K562 (cell line): ENCODE results near the gene FAM171A1. TPM values are rescaled to one million over a fixed set of nuclear protein-coding genes. Genes with fewer than 3 reads are reported as not detected.

ENCODE experiments used
- ATAC-seq: fragments of 200-7000 bp; cut with Tn5 transposase; 3 replicates; pipeline ENCODE4 v1.9.1; 2020; ENCODE audit warnings: moderate library complexity
- BruUV-seq: library from RNA; stranded (reverse); fragments of 400-500 nt; replicated peaks from 2 replicates; lab custom pipeline; 2021; lab: Mats Ljungman, UMichigan
- CTCF ChIA-PET: fragments of 300-600 bp; formaldehyde crosslinking; extraction: SDS; loops from one replicate; lab custom pipeline; 2021; ENCODE audit warnings: low intra/inter-chr PET ratio; lab: Yijun Ruan, JAX
- POLR2A ChIA-PET: fragments of 300-600, 350-650 bp; sonication (Branson Sonifier 250); formaldehyde crosslinking; extraction: SDS; loops from one replicate; lab custom pipeline; 2021; ENCODE audit warnings: antibody characterized with exemption, inconsistent platforms; lab: Yijun Ruan, JAX
- DNase-seq, 4 experiments: peaks; one replicate each; pipeline versions ENCODE4 v3.0.0 to v3.0.0-alpha.2; 2011 to 2018; ENCODE audit warnings: low spot score in 3 of 4, mixed read lengths in 3 of 4; ENCODE audit errors: extremely low read depth in 1 of 4
- FAIRE-seq: peaks from 2 replicates; lab custom pipeline; 2011; peaks lifted over from hg19 to GRCh38; lab: Jason Lieb, UNC
- H2AFZ ChIP-seq: 2 replicates; pipeline ENCODE4 v1.6.0; 2011; ENCODE audit warnings: low read depth, low read length, control low read depth, inconsistent platforms
- H3K27ac ChIP-seq: fragments of 200-600 bp; 3 replicates; pipeline ENCODE4 v1.8.0; 2011; ENCODE audit warnings: low read depth, mild to moderate bottlenecking, control low read depth, inconsistent platforms, low read length, moderate library complexity, mixed read lengths; ENCODE audit errors: extremely low read depth
- H3K27me3 ChIP-seq, 2 experiments: fragments of 300-600 bp in 1 of 2; 2 replicates in 1 of 2; 3 replicates in 1 of 2; pipeline versions ENCODE4 v1.6.0 to v1.8.0; 2011; ENCODE audit warnings: inconsistent platforms in 2 of 2, low read length in 2 of 2, mild to moderate bottlenecking in 1 of 2, mixed read lengths in 1 of 2, moderate library complexity in 1 of 2; ENCODE audit not compliant: control insufficient read depth in 2 of 2, insufficient read depth in 2 of 2
- H3K36me3 ChIP-seq: fragments of 300-600 bp; 3 replicates; pipeline ENCODE4 v1.8.0; 2011; ENCODE audit warnings: mild to moderate bottlenecking, low read length, inconsistent platforms; ENCODE audit not compliant: control insufficient read depth, insufficient read depth
- H3K4me1 ChIP-seq, 2 experiments: fragments of 200-600 bp in 1 of 2; replicated peaks in 1 of 2; 2 replicates in 1 of 2; 3 replicates in 1 of 2; pipeline versions ENCODE4 v1.5.1 to v1.8.0; 2011; ENCODE audit warnings: inconsistent platforms in 2 of 2, low read length in 2 of 2, mild to moderate bottlenecking in 1 of 2, mixed read lengths in 1 of 2, moderate library complexity in 1 of 2; ENCODE audit not compliant: control insufficient read depth in 2 of 2, insufficient read depth in 2 of 2
- H3K4me2 ChIP-seq: 2 replicates; pipeline ENCODE4 v1.6.1; 2011; ENCODE audit warnings: low read length, control low read depth, inconsistent platforms, mixed read lengths; ENCODE audit not compliant: insufficient read depth
- H3K4me3 ChIP-seq: fragments of 200-600 bp; sonication (generic), shearing (Covaris generic); 2 replicates; pipeline ENCODE4 v1.5.1; 2016; ENCODE audit warnings: control low read depth, inconsistent platforms
- H3K79me2 ChIP-seq: fragments of 200-600 bp; 3 replicates; pipeline ENCODE4 v1.8.0; 2011; ENCODE audit warnings: low read length, inconsistent platforms; ENCODE audit not compliant: control insufficient read depth, insufficient read depth
- H3K9ac ChIP-seq, 2 experiments: 2 replicates each; pipeline versions ENCODE4 v1.6.0 to v1.6.1; 2011; ENCODE audit warnings: low read depth in 2 of 2, low read length in 2 of 2, control low read depth in 1 of 2, inconsistent platforms in 1 of 2, mild to moderate bottlenecking in 1 of 2, mixed read lengths in 1 of 2; ENCODE audit not compliant: insufficient read depth in 1 of 2
- H3K9me1 ChIP-seq: one replicate; pipeline ENCODE4 v1.6.0; 2011; ENCODE audit warnings: inconsistent platforms, mild to moderate bottlenecking, low read length, moderate library complexity; ENCODE audit not compliant: control insufficient read depth, insufficient read depth
- H3K9me3 ChIP-seq: replicated peaks from 2 replicates; pipeline ENCODE4 v1.5.1; 2011; ENCODE audit warnings: low read depth, low read length, inconsistent platforms; ENCODE audit not compliant: control insufficient read depth, insufficient read depth
- H4K20me1 ChIP-seq: replicated peaks from 2 replicates; pipeline ENCODE4 v1.6.1; 2011; ENCODE audit warnings: low read length, inconsistent platforms, mixed read lengths; ENCODE audit not compliant: control insufficient read depth, insufficient read depth
- CBX8 ChIP-seq: fragments of 200-600 bp; sonication (generic); IDR thresholded peaks from 2 replicates; pipeline ENCODE4 v1.6.1; 2012; ENCODE audit warnings: borderline replicate concordance, mixed run types, low read depth, mild to moderate bottlenecking, moderate library complexity, mixed read lengths, low read length, control low read depth, inconsistent platforms; ENCODE audit not compliant: poor library complexity, severe bottlenecking; ENCODE audit errors: extremely low read depth
- CC2D1A ChIP-seq: fragments of 450-650 bp; IDR thresholded peaks from 2 replicates; pipeline ENCODE4 v1.6.1; 2017; ENCODE audit warnings: mild to moderate bottlenecking
- EHMT2 ChIP-seq: fragments of 450-650 bp; IDR thresholded peaks from 2 replicates; pipeline ENCODE4 v1.6.1; 2018; ENCODE audit warnings: antibody characterized with exemption
- FOSL1 ChIP-seq: fragments of 200-800 bp; sonication (Bioruptor generic); conservative IDR thresholded peaks from 2 replicates; pipeline ENCODE4 v1.6.1; 2016; ENCODE audit warnings: missing genetic modification characterization, missing compliant biosample characterization
- GTF2B ChIP-seq: IDR thresholded peaks from 2 replicates; pipeline ENCODE4 v1.6.1; 2011; ENCODE audit not compliant: insufficient read length; ENCODE audit errors: extremely low read depth
- MAFF ChIP-seq: IDR thresholded peaks from 2 replicates; pipeline ENCODE4 v1.6.1; 2012; ENCODE audit warnings: low read length, improper control_type of control experiment
- MTA2 ChIP-seq: fragments of 450-650 bp; IDR thresholded peaks from 2 replicates; pipeline ENCODE4 v1.6.1; 2016; ENCODE audit warnings: low read depth
- NR4A1 ChIP-seq, 2 experiments: fragments of 250-450 bp in 1 of 2; fragments of 450-650 bp in 1 of 2; sonication (Bioruptor Pico) in 1 of 2; IDR thresholded peaks; 2 replicates each; pipeline versions ENCODE4 v1.4.0 to v1.6.1; 2016 to 2020; ENCODE audit warnings: mild to moderate bottlenecking in 2 of 2, missing compliant biosample characterization in 1 of 2, missing genetic modification characterization in 1 of 2, moderate library complexity in 1 of 2
- SIN3B ChIP-seq: fragments of 450-650 bp; IDR thresholded peaks from 2 replicates; pipeline ENCODE4 v1.6.1; 2017; ENCODE audit warnings: low read depth, mild to moderate bottlenecking, moderate library complexity
- U2AF2 ChIP-seq: fragments of 200-400 bp; formaldehyde crosslinking; optimal IDR thresholded peaks from 2 replicates; pipeline ENCODE3; 2017; ENCODE audit warnings: low read depth, mild to moderate bottlenecking, low read length
- ZFP91 ChIP-seq: sonication (generic); formaldehyde crosslinking; IDR thresholded peaks from 2 replicates; pipeline ENCODE4 v1.8.0; 2022; ENCODE audit warnings: mild to moderate bottlenecking, missing genetic modification reagents
- ZNF282 ChIP-seq: sonication (generic); formaldehyde crosslinking; IDR thresholded peaks from 2 replicates; pipeline ENCODE4 v1.8.1; 2023; ENCODE audit warnings: missing genetic modification reagents
- ZNF407 ChIP-seq: fragments of 450-650 bp; IDR thresholded peaks from 2 replicates; pipeline ENCODE4 v1.6.1; 2016; ENCODE audit warnings: low read depth
- WGBS: fragments of 100-300 bp; shearing (Covaris generic); methylation state at CpG from one replicate; pipeline ENCODE4 v1.1.6; 2016; ENCODE audit warnings: low coverage, mixed read lengths; ENCODE audit not compliant: insufficient coverage; ENCODE audit errors: missing lambda C conversion rate; 5-methylcytosine and 5-hydroxymethylcytosine counted together
- in situ Hi-C: fragments of 300-500 bp; cut with MboI; formaldehyde crosslinking; loops from 4 replicates; pipeline ENCODE4 v1.15.0; 2018; ENCODE audit warnings: inconsistent platforms, mixed read lengths
- intact Hi-C: fragments of 100-400 bp; cut with micrococcal nuclease; formaldehyde crosslinking; loops from 2 replicates; pipeline ENCODE4 v1.14.2; 2022
- polyA plus RNA-seq, 8 experiments: library from polyadenylated mRNA; depleted of rRNA in 4 of 8; stranded (reverse) in 5 of 8; unstranded in 3 of 8; fragments of >200 nt; fragmentation: Nextera tagmentation in 2 of 8; fragmentation: Illumina TruSeq in 1 of 8; extraction: Ambion mirVana in 2 of 8; extraction: Trizol in 1 of 8; gene quantifications; 2 replicates each; pipeline versions ENCODE4 v1.2.1 to v1.2.3, GENCODE V29; 2011 to 2014; ENCODE audit warnings: inconsistent platforms in 1 of 8, missing spikeins in 1 of 8
- total RNA-seq, 7 experiments: library from RNA; depleted of rRNA in 6 of 7; stranded (reverse); fragments of >200 nt in 6 of 7; fragmentation: Illumina TruSeq in 2 of 7; extraction: Trizol in 2 of 7; gene quantifications; 2 replicates each; pipeline versions ENCODE4 v1.2.1 to v1.2.3, GENCODE V29; 2011 to 2021; ENCODE audit warnings: low replicate concordance in 1 of 7

FAM171A1 gene
- total and polyA plus RNA-seq, 9 of the 15 experiments (the other 6 are each of a cell fraction or from before 2014, with no cell fraction given), result 0.51 to 8.2 (median 4.8) TPM

GRCh38 chr10:15352836-15353235, 18.3 kb downstream of the FAM171A1 start:
- in situ Hi-C loops, result no loop called here
- Histone ChIP-seq H3K36me3 (no peaks in the 10 kb centered on the region), H3K79me2 (no peaks in the 10 kb centered on the region), H3K27ac (no peak overlapping the region), H3K9me3 (no peaks in the 10 kb centered on the region), H3K4me3 (no peak overlapping the region), H3K9ac (no peak overlapping the region), H3K4me2 (no peak overlapping the region), H3K27me3 (peaks cover 2 to 26% of the 10 kb centered on the region in 2 experiments; a peak in 4 of 5 replicates), H2AFZ (no peak overlapping the region), H3K4me1 (no peaks in the 10 kb centered on the region; a peak in 2 of 5 replicates), H4K20me1 (0 out of 2 replicates have a peak, but pooled peaks cover 3% of the 10 kb centered on the region), H3K9me1 (no peaks in the 10 kb centered on the region)
- WGBS, result 43% methylated on average over 7 of the region's 7 CpGs
- intact Hi-C loops, result no loop called here
- ChIA-PET POLR2A (no interaction called here), CTCF (no interaction called here)
- ATAC-seq (no peak), DNase-seq (no peak), FAIRE-seq (no peak)
- BruUV-seq, result no TSS peak
- TF ChIP-seq CBX8 (no peak), U2AF2 (no peak), GTF2B (no peak), SIN3B (no peak), ZNF407 (no peak), CC2D1A (no peak), FOSL1 (no peak), ZNF282 (no peak), NR4A1 (CRISPR knock-in tag; IDR thresholded peaks at IDR 0.05) (no peak), NR4A1 (tag; IDR thresholded peaks at IDR 0.05) (no peak), EHMT2 (no peak), MTA2 (no peak), ZFP91 (no peak), MAFF (no peak)
